Testis (tissue), 2 donors: ENCODE results near the gene PSMD4.

Experiments
- CTCF ChIP-seq, 3 experiments: fragments of 450-650 bp in 2 of 3; fragments of 200-600 bp in 1 of 3; sonication (generic) in 1 of 3; IDR thresholded peaks; one replicate each; pipeline ENCODE4 v1.5.1; 2016 to 2019; ENCODE audit warnings: antibody characterized with exemption in 3 of 3, mild to moderate bottlenecking in 2 of 3, moderate library complexity in 1 of 3
- POLR2A ChIP-seq: fragments of 450-650 bp; IDR thresholded peaks from one replicate; pipeline ENCODE4 v1.6.1; 2017; ENCODE audit warnings: antibody characterized with exemption, mild to moderate bottlenecking, moderate library complexity

- TF ChIP-seq CTCF (IDR thresholded peaks at IDR 0.05) (no peak), POLR2A (no peak)
Observed at GRCh38 chr1:151294742-151295462, 40.4 kb downstream of the PSMD4 start.
